NCI-H2081 treated with DMSO at 0.1 percent for 48 hours (cell line): ENCODE results near the gene JPH4.
A peak's percentile ranks its signal among the peaks of the same experiment; 100 is the strongest.

Experiments used
- DNase-seq: peaks from one replicate; lab custom pipeline; 2025; lab: John Stamatoyannopoulos, UW

JPH4 gene

DNA sequence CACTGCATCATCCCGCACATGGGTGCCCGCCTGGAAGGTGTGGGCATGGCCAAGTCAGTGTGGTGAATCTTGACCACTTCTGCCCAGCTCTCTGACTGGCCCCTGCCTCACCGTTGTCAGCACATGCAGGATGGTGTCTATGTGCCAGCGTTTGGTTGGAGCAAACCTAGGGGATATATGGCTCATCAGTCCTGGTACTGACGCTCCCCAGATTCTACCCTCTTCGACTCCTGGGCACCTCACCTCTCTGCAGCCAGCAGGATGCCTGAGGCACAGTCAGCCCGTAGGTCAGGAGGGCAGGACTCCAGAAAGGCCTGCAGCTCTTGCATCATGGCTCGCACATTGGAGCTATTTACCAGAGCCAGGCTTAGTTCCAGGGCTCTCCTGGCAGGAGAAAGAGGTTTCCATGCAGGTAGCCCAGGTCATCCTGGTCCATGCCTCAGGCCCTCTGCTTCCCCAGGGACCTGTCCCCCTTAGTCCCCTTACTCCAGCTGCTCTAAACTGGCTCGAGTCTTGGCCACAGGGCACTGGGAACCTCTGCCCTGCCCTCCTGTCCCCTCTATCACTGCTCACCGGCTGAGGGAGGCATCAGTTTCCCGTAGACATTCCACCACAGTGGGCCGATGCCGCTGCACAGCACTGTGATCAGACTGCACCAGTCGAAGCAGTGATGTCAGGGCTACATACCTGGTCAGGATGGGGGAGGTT is 15.0 kb downstream of the JPH4 start:
- no peak for DNase-seq

DNA sequence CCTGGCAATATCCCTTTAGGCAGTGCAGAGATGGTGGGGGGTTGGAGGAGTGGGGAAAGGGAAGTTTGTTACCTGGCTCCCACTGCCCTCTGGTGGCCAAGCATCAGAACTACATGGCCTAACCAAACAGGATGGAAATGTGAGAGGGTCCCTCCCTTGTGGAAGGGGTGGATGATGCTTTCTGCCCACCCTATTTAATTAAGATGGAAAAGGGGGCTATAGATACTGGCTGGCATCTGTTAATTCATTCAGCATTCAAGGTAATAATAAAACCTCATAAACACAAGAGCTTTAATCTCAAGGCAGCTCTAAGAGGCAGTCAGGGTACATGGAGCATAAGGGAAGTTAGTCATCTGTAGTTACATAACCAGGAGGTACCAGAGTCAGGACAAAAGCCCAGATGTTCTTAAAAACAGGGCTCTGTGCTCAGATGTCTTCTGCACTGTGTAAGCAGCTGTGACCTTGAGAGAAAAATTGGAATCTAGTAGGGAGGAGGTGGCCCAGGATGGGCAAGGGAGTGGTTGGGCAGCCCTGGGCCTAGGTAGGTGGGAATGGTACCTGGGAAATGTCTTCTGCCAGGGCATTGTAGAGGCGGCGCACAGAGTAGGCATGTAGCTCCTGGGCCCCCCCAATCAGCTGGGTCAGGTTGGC is 15.6 kb downstream of the JPH4 start:
- DNase-seq, result no peak

DNA sequence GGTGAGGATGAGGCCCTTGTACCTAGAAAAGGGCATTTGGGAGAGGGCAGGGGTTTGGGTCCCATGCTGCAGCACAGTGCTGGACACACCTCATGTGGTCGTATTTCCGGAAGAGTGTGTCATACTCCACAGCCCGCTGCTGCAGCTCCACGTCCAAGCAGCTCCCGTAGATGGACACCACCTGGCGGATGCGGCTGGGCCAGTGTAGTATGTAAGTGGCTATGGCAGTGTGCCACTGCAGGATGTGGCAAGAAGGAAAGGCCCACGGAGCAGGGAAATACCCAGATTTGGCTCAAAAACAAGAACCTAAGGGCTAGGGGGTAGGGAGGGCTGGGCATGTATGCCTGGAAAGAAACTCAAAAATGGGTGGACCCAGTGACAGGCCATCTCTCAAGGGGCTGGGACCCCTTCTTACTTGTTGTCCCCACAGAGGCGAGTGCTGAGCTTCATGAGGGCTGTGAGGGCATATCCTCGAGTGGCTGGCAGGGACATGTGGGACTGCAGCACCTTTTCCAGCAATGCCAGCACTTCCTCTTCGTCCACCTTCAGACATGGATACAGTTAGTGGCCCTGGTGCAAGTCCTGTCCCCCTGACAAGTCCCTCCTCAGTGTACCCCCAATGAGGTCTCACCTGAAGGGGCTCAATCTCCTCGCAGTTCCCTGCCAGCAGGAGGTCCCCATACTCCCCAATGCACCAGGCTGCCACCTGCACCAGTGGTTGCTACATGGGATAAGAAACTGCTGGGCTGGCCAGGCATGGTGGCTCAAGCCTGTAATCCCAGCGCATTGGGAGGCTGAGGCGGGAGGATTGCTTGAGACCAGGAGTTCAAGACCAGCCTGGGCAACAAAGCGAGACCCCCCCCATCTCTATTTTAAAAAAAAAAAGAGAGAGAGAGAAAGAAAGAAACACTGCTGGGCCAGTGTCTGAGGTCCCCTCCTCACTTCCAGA is 16.4 kb downstream of the JPH4 start:
- no peak for DNase-seq

DNA sequence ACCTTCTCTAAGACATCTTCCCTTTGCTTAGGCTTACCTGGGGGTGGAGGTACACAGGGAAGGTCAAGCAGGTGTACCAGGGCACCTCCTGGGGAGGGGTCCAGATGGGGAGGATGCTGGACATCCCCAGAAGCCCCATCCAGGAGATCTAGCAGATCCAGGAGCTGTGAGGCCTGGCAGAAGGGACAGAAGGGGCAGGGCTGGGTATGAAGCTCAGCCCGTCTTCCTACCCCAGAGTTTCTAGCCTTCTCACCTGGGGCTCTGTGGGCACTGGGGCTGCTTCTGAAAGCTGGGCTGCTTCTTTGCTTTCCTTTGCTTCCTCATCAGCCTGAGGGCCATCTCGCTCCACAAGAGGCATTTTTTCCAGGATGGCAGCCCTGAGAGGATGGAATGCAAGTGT is 17.3 kb downstream of the JPH4 start:
- no peak for DNase-seq

DNA sequence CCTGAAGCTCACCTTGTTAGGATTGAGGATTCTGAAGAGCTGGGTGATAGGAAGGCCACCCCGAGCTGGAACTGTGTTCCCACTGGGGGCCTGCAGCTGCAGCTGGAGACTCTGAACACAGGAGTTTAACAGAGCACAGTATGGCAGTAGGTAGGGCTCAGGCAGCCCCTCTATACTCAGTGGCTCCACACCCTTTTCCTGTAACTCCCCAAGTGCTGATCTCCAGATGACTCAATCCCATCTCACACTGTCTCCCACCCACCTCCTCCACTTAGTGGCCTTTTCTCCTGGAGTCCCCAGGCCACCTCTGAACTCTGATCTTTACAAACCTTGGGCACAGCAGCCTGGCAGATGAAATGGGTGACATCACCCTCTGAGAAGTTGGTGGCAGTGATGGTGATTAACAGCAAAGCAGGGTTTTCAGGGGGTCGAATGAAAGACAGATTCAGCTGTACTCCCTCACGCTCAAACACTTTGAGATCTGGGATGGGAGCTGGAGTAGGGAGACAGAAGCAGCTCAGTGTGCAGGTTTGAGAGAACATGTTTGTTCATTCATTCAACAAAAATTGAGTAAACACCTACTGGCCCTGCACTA is 18.6 kb downstream of the JPH4 start:
- DNase-seq, result no peak

DNA sequence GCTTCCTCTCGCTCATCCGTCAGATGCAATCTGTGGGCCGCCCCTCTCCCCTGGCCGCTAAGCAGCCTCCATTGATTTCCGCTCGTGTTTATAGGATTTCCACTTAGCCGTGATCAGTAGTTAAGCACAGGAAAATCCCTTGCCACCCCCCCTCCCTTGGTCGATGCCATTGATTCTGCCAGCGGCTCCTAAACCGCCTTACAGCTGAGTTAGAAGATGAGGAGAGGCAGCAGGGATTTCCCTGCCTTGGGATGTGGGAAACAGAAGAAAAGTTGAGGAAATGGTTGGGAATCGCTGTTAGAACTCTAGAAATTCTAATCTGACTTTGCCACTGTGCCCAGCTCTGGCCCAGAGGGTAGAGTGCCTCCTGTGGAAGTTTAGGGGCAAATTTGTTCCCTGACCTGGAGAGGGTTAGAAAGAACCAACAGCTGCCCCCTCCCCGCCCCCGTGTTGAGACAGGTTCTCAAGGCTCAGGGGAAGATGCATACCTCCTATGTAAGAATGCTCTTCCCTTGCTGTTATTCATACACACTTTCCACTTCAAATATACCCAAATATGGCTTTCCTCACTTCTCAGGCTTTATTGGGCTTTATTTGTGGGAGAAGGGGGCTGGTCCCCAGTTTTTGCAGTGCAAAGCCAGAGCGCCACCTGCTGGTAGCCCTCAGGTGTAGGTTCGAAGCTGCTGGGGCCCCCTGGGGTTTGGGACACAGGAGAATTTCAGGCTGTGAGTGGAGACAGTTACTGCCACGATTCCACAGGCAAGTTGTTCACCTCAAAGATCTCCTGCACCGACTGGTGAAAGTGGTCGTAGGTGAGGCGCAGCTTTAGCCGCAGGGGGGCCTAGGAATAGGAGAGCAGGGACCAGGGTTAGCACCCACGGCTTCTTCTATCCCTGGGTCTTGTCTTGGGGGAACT is 19.3 kb downstream of the JPH4 start:
- no peak for DNase-seq

DNA sequence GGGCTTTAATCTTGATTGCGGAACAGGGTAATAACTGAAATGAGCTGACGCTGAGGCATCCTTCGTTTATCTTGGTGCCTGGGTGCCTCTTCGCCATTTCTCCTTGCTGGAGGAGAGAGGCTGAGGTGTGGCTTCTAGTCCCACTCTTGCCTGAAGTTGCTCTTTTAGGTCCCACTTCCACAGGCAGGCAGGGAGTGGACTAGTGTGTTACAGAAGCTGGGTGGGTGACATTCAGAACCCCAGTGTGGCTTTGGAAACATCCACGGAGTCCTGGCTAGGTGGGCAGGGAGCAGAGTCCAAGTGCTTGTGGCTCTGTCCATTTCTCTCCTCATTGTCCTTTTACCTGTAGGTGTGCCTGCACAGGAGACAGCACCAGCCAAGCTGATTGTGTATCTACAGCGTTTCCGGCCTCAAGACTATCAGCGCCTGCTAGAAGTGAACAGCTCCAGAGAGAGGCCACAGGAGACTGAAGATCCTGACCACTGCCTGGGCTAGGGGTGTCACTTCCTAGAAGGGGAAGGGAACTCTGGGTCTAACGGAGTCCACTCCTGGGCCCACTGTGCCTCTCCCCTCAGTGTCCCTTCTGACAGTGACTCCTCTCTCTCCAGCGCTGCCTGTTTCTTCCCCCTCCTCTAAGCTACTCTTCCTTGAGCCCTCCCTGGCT is 20.1 kb downstream of the JPH4 start:
- no peak for DNase-seq

DNA sequence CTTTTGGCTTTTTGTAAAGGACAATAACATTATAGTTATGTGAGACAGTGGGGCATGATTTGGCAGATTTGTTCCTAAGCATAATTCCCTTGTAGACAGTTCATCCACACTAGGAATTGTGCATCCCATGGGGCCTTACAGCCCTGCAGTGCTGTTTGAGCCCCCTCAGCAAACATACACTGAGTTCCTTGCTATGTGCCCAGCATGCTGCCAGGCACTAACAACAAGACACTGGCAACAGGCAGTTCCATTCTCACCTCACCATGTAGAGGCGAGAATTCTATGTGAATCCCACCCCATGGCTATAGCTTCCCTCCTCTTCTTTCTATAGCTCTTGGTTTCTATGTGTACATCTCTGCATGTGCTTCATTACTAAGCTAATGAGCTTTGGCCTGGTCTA is 20.6 kb downstream of the JPH4 start:
- no peak for DNase-seq

DNA sequence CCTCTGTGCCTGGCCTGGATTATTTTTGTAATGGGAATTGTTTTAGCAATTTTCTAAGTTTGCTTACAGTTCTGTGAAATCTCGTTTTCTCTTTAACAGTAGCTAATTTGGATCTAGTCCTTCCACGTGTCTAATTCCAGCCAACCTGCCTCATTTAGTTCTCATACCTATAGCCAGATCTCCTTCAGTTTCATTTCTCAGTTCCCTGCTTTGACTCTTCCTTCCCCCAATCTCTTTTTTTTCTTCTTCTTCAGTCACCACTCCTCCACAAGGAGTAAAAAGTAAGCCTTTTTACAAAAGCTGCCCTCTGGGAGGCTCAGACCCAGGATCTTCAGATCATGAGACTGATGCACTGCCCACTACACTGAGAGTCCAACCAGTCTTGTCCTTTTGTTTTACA is 21.1 kb downstream of the JPH4 start:
- DNase-seq, result no peak

DNA sequence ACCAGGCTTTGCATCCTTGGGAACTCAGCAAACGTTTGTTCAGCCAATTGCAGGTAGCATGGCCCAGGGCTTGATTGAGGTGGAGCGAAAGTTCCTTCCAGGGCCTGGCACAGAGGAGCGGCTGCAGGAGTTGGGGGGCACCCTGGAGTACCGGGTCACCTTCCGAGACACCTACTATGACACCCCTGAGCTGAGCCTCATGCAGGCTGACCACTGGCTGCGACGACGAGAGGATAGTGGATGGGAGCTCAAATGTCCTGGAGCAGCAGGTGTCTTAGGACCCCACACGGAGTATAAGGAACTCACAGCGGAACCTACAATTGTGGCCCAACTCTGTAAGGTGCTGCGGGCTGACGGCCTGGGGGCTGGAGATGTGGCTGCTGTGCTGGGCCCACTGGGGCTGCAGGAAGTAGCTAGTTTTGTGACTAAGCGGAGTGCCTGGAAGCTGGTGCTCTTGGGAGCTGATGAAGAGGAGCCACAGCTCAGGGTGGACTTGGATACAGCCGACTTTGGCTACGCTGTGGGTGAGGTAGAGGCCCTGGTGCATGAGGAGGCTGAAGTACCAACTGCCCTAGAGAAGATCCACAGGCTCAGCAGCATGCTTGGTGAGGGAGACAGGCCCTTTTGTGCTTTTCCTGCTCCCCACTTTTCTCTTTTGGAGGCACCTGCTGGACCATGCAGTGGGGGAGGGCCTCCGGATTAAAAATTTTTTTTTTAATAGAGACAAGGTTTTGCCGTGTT is 21.7 kb downstream of the JPH4 start:
- no peak for DNase-seq

DNA sequence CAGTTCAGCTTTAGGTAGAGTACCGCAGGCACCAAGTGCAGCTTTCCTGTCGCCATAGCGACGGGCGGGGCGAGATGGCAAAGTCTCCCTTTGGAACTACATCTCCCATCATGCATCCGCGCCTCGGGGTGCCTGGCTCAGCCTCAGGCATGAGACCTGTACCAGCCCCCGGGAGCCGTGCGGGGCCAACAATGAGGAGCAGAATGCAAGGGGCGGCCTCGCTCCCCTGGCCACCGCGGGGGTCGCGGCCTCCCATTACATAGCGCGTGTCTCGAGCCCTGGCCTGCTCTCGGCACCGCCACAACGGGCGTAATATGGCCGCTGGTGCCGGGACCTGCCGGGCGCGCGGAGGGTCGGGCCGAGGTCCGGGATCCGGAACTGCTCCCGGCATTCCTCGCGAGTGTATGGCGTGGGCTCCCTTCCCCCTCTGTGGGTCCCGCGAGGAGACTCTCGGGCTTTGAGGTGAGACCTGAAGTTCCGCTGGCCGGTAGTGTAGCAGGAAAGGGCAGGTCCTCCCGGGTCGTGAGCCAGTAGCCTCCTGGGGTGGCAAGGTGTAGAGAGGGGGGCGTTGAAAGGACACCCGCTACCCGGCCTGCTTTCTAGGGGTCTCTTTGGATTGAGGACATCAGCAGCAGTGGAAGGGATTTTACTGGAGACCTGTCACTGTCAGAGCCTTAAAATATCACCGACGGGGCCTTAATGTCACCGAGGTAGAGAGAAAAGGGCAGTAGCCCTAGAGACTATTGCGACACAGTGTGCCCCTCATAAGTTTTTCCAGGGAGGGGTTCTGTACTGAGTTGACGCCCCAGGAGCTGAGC is 22.5 kb downstream of the JPH4 start, which contains the start of gene THTPA:
TSS of gene THTPA (plus strand) at position 390 of the 818 bp plus-strand sequence. CDS start 487 bp downstream, outside the sequence.
- peak; percentile 35 for DNase-seq

DNA sequence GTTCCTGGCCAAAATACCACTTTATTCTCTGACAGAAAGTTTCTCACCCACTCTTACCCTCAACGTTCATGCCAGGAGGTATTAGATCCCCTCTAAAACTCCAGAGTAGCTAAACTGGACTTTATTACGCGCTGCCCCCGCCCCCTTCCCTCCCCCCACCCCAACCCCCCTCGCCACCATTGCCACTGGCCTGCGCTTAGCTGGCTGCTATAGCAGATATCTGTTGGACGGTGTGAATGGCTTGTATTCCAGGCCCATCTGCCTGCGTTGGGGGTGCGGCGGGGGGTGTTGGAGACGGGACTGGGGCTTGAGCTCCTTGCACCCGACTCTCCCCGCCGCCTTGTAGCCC is 23.1 kb downstream of the JPH4 start:
- DNase-seq, result no peak

DNA sequence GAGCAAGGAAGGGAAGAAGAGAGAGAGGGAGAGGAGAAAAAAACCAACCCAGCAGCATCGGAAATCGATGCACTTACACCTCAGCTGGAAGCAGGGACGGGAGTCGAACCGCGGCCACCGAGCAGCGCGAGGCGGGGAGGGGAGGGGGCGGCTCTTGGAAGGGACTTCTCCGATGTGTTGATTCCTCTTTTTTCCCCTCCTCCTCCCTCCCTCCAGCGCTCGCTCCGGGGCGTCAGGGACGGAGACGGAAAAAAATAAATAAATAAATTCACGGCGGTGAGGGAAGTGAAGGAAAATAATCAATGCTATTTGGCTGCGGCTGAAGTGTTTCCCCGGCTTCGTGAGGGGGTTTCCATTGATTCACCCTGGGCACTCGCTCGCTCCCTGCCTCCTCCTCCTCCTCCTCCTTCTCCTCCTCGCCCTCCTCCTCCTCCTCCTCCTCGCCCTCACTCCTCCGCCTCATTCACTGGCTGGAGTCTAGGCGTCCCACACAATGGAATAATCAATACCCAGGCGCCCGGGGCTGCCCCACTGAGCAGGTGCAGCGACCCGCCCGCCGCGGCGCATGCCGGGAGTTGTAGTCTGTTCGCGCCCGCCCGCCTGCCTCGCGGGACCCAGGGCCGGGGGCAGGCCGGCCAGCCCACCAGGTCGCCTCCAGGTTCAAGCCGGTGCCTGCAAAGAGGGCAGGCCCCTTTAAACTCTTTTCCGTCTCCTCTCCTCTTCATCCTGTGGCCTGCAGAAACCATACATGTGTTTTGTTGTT is 27.1 kb downstream of the JPH4 start, which contains the start of gene ZFHX2:
TSS of gene ZFHX2 (minus strand) at position 500 of the 763 bp plus-strand sequence. CDS start 16,440 bp downstream, outside the sequence.
- peak; percentile 52 for DNase-seq

DNA sequence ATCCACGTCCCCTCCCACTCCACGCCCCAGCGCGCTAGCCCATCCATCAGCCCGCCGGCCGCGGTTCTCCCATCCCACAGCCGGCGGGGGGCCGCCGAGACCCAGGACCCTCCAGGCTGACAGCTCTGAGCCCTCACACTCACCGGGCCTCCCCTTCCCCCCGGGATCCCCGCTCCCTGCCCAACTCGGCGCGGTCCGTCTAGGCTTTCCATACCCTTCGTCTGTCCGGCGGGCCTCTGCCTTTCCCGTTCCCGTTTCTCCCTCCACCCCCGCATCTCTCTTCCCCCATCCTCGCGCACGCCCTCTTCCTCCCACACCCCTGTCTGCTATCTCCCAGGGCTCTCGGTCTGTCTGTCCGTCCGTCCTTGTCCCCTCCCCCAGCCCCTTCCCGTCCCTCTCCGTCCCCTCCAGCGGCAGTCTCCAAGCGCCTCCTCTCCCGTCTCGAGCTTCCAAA is 27.8 kb downstream of the JPH4 start:
- DNase-seq, result no peak

DNA sequence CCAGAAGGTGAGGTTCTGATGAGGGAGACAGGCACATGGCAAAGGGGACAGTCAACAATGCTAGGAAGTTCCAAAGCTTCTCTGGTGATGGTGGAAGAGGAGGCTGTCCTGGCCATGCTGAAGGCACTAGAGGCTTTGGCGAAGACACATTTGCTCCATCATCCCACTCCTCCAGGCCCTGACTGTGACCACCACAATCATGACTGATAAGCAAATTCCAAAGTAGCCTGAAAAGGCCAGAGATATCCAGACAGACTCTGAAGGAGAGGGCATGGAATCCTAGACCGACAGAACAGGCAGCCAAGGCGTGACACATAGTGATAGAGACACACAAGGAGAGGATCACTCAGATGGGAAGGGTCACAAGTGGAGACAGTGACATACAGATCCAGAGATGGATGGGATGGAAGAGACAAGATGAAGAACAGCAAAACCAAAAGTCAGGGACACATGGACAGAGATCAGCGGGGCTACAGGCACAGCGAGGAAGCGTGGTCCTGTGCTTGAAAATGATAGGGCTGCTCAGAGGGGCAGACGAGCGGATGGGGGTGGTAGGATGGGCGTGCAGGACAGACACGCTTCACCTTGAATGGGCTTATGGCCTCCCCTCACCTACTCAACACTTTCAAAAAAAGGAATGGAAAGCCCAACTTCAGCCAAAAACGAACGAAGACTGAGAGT is 28.3 kb downstream of the JPH4 start:
- no peak for DNase-seq

DNA sequence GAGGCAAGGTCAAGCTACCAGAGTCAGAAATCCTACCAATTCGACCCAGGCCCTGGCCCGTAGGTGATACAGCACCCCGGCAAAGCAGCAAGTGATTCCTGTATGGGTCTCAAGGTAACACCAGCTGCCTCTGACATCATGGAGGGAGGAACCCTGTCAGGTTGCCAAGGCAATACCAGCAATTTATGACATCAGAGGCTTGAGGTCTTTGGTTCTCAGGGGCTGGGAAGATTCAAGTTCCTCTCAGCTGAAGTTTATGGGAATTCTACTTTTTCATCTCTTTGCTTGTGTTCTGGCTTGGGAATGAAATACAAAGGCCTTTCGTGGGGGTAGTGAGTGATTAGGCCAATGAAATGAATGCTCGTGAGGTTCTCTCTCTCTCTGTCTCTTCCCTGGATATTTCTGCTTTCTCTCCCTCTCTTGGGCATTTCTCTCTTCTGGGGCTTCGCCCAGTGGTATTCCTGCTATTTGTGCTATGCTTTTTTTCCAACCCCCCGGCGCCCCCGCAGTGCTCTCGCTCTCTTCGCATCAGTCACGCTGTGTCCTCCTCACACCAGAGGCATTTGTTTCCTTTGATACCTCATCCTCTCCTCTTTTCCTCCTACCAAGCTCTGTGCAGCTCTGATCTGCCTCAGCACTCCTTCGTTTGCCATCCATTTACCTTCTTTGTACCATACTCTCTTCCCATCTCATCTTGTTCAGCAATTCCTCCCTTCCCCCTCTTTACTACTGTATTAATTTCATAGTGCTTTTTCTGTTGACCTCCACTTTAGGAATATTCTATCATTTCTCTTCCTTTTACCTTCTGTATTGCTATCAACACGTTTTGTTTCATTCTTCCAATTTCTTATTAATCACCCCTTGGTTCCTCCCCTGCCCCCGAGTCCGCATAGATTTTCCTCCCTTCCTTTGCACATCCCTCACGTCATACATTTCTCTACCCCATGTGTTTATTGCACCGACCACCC is 30.0 kb downstream of the JPH4 start:
- DNase-seq, result no peak
